GM23338 (cell line): Measurements from ENCODE around the gene FGF13. TPM values are rescaled to one million over a fixed set of nuclear protein-coding genes. Genes with fewer than 3 reads are reported as not detected.

Experiments
- ATAC-seq: fragments of 200-7000 bp; cut with Tn5 transposase; 3 replicates; pipeline ENCODE4 v1.9.1; 2020
- DNase-seq: peaks from one replicate; pipeline ENCODE4 v3.0.0-alpha.2; 2015; ENCODE audit warnings: low spot score
- H2AFZ ChIP-seq: fragments of 200-600 bp; sonication (generic); 2 replicates; pipeline ENCODE4 v1.8.0; 2016; ENCODE audit warnings: antibody characterized with exemption, mild to moderate bottlenecking, moderate library complexity
- H3F3A ChIP-seq: fragments of 200-600 bp; sonication (generic); replicated peaks from 2 replicates; pipeline ENCODE4 v1.8.0; 2017; ENCODE audit warnings: antibody characterized with exemption, mixed run types, low read depth
- H3K27ac ChIP-seq: fragments of 200-600 bp; sonication (generic); 2 replicates; pipeline ENCODE4 v1.6.1; 2016; ENCODE audit warnings: low read depth
- H3K27me3 ChIP-seq: fragments of 200-600 bp; sonication (generic); 2 replicates; pipeline ENCODE4 v1.8.0; 2016; ENCODE audit warnings: mild to moderate bottlenecking, mixed run types, moderate library complexity; ENCODE audit not compliant: insufficient read depth
- H3K36me3 ChIP-seq: fragments of 200-600 bp; sonication (generic); 2 replicates; pipeline ENCODE4 v1.8.0; 2016; ENCODE audit warnings: mild to moderate bottlenecking; ENCODE audit not compliant: insufficient read depth
- H3K4me1 ChIP-seq: fragments of 200-600 bp; sonication (generic); 2 replicates; pipeline ENCODE4 v1.8.0; 2016; ENCODE audit warnings: mild to moderate bottlenecking, moderate library complexity; ENCODE audit not compliant: insufficient read depth
- H3K4me2 ChIP-seq: fragments of 200-600 bp; sonication (generic); 2 replicates; pipeline ENCODE4 v1.7.1; 2017; ENCODE audit warnings: mixed run types
- H3K4me3 ChIP-seq: fragments of 200-600 bp; sonication (generic); 2 replicates; pipeline ENCODE4 v1.6.1; 2016; ENCODE audit warnings: mixed run types
- H3K79me2 ChIP-seq: fragments of 200-600 bp; sonication (generic); replicated peaks from 2 replicates; pipeline ENCODE4 v1.8.0; 2017; ENCODE audit warnings: mild to moderate bottlenecking; ENCODE audit not compliant: insufficient read depth
- H3K9me2 ChIP-seq: fragments of 200-600 bp; sonication (generic); 2 replicates; pipeline ENCODE4 v1.8.0; 2017; ENCODE audit not compliant: insufficient read depth
- H4K20me1 ChIP-seq: fragments of 200-600 bp; sonication (generic); replicated peaks from 2 replicates; pipeline ENCODE4 v1.8.0; 2017; ENCODE audit warnings: mild to moderate bottlenecking; ENCODE audit not compliant: insufficient read depth
- H3K27ac Mint-ChIP-seq: 2 replicates; pipeline ENCODE4 v1.8.0; 2020; ENCODE audit warnings: inconsistent platforms, mild to moderate bottlenecking, moderate library complexity, mixed read lengths
- H3K27me3 Mint-ChIP-seq: 3 replicates; pipeline ENCODE4 v1.8.0; 2022; ENCODE audit warnings: low read depth, mild to moderate bottlenecking, moderate library complexity, mixed read lengths, inconsistent platforms; ENCODE audit not compliant: insufficient read depth, poor library complexity
- H3K36me3 Mint-ChIP-seq: 3 replicates; pipeline ENCODE4 v1.8.0; 2021; ENCODE audit warnings: low read depth, mild to moderate bottlenecking, inconsistent platforms, moderate library complexity, mixed read lengths
- H3K4me1 Mint-ChIP-seq: 3 replicates; pipeline ENCODE4 v1.8.0; 2020; ENCODE audit warnings: mild to moderate bottlenecking, inconsistent platforms, mixed read lengths
- H3K4me3 Mint-ChIP-seq: 3 replicates; pipeline ENCODE4 v1.8.0; 2021; ENCODE audit warnings: moderate library complexity, mild to moderate bottlenecking, inconsistent platforms, mixed read lengths
- H3K9me3 Mint-ChIP-seq: 3 replicates; pipeline ENCODE4 v1.8.0; 2020; ENCODE audit warnings: moderate library complexity, mild to moderate bottlenecking, inconsistent platforms, mixed read lengths
- CREB1 ChIP-seq: fragments of 250-450 bp; sonication (Bioruptor Pico); IDR thresholded peaks from 2 replicates; pipeline ENCODE4 v1.5.0; 2020; ENCODE audit warnings: low read depth, mild to moderate bottlenecking, moderate library complexity
- ETS1 ChIP-seq: IDR thresholded peaks from 2 replicates; pipeline ENCODE4 v1.6.1; 2016; ENCODE audit warnings: antibody characterized with exemption
- EZH2phosphoT487 ChIP-seq: fragments of 200-600 bp; sonication (generic); IDR thresholded peaks from one replicate; pipeline ENCODE4 v1.8.1; 2018; ENCODE audit warnings: antibody characterized with exemption; ENCODE audit not compliant: unreplicated experiment
- JUNB ChIP-seq: IDR thresholded peaks from one replicate; pipeline ENCODE4 v1.6.1; 2016; ENCODE audit warnings: antibody characterized with exemption; ENCODE audit not compliant: unreplicated experiment
- NANOG ChIP-seq: IDR thresholded peaks from 2 replicates; pipeline ENCODE4 v1.6.1; 2016; ENCODE audit warnings: antibody characterized with exemption, borderline replicate concordance
- POLR2AphosphoS5 ChIP-seq: IDR thresholded peaks from 2 replicates; pipeline ENCODE4 v1.6.1; 2016; ENCODE audit warnings: antibody characterized with exemption, low read depth
- REST ChIP-seq: IDR thresholded peaks from one replicate; pipeline ENCODE4 v1.6.1; 2018; ENCODE audit warnings: antibody characterized with exemption; ENCODE audit not compliant: unreplicated experiment
- STAT1 ChIP-seq: IDR thresholded peaks from one replicate; pipeline ENCODE4 v1.6.1; 2016; ENCODE audit warnings: antibody characterized with exemption; ENCODE audit not compliant: unreplicated experiment
- ZNF114 ChIP-seq: fragments of 250-450 bp; sonication (Bioruptor Pico); IDR thresholded peaks from 2 replicates; pipeline ENCODE4 v1.5.0; 2020; ENCODE audit warnings: mild to moderate bottlenecking, moderate library complexity
- ZNF331 ChIP-seq: fragments of 250-450 bp; sonication (Bioruptor Pico); IDR thresholded peaks from 2 replicates; pipeline ENCODE4 v1.5.0; 2020; ENCODE audit warnings: low read depth, mild to moderate bottlenecking, moderate library complexity
- polyA plus RNA-seq: library from polyadenylated mRNA; unstranded; fragments of >200 nt; fragmentation: Nextera tagmentation; extraction: Ambion mirVana; gene quantifications from 2 replicates; pipeline ENCODE4 v1.2.1, GENCODE V29; 2016
- total RNA-seq: library from RNA; depleted of rRNA; stranded (reverse); fragments of >200 nt; shearing (Covaris generic); gene quantifications from 2 replicates; pipeline ENCODE4 v1.2.3, GENCODE V29; 2014
- TF ChIP-seq, protein P1 (sequence below), 2 experiments: fragments of 200-600 bp in 1 of 2; sonication (generic) in 1 of 2; conservative IDR thresholded peaks; 2 replicates each; pipeline versions ENCODE4 v1.5.1 to v1.6.1; 2016 to 2017; ENCODE audit warnings: antibody characterized with exemption in 2 of 2, low read depth in 2 of 2, mild to moderate bottlenecking in 2 of 2, moderate library complexity in 1 of 2

FGF13 gene
- total and polyA plus RNA-seq, 2 experiments from 2014 or later, result 18.8 to 20.3 TPM

DNA sequence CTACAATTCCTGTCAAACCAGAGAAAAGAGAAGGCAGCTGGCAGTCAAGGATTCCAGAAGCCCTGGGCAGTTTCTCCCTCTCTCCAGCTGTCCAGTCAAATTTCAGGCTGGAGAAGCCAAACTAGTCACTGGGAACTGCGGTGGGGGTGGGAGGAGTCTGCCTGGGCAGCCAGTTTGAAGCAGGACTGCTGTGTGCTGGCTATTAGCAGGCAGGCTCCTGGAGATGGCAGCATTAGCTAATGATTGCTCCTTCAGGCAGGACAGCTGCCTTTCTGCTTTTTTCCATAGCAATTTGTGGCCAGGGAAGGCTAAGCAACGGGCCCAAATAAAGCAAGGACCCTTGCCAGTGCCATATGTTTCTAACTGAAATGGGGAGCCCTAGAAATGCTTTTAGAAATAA is 44.7 kb upstream of the FGF13 start:
- H3K27me3 ChIP-seq, result no peaks in the 10 kb centered on the region
- no peak overlapping the region for H3K27ac Mint-ChIP-seq
- no peaks in the 10 kb centered on the region for H3K9me3 Mint-ChIP-seq
- no peak for TF ChIP-seq EZH2phosphoT487
- TF ChIP-seq ZNF114, result no peak
- TF ChIP-seq, protein P1, sequence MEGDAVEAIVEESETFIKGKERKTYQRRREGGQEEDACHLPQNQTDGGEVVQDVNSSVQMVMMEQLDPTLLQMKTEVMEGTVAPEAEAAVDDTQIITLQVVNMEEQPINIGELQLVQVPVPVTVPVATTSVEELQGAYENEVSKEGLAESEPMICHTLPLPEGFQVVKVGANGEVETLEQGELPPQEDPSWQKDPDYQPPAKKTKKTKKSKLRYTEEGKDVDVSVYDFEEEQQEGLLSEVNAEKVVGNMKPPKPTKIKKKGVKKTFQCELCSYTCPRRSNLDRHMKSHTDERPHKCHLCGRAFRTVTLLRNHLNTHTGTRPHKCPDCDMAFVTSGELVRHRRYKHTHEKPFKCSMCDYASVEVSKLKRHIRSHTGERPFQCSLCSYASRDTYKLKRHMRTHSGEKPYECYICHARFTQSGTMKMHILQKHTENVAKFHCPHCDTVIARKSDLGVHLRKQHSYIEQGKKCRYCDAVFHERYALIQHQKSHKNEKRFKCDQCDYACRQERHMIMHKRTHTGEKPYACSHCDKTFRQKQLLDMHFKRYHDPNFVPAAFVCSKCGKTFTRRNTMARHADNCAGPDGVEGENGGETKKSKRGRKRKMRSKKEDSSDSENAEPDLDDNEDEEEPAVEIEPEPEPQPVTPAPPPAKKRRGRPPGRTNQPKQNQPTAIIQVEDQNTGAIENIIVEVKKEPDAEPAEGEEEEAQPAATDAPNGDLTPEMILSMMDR (conservative IDR thresholded peaks at IDR 0.05; ENCODE audit: low read depth in 2 of 2), result peak; percentile 35 to 69; a peak in 3 of 4 replicates
- H3K4me3 ChIP-seq, result no peak overlapping the region
- no peak overlapping the region for H3K27ac ChIP-seq
- H3K4me1 Mint-ChIP-seq, result no peaks in the 10 kb centered on the region
- H3K27me3 Mint-ChIP-seq, result no peaks in the 10 kb centered on the region
- no peaks in the 10 kb centered on the region for H3K4me1 ChIP-seq
- H3K79me2 ChIP-seq, result no peaks in the 10 kb centered on the region
- H4K20me1 ChIP-seq, result no peaks in the 10 kb centered on the region
- no peaks in the 10 kb centered on the region for H3K9me2 ChIP-seq
- H2AFZ ChIP-seq, result no peak overlapping the region
- H3K4me3 Mint-ChIP-seq, result no peak overlapping the region
- H3K36me3 ChIP-seq, result no peaks in the 10 kb centered on the region
- DNase-seq (peak; percentile 67), ATAC-seq (peak; percentile 96)
- no peaks in the 10 kb centered on the region for H3K36me3 Mint-ChIP-seq
- H3K4me2 ChIP-seq, result no peak overlapping the region
- H3F3A ChIP-seq, result no peaks in the 10 kb centered on the region

DNA sequence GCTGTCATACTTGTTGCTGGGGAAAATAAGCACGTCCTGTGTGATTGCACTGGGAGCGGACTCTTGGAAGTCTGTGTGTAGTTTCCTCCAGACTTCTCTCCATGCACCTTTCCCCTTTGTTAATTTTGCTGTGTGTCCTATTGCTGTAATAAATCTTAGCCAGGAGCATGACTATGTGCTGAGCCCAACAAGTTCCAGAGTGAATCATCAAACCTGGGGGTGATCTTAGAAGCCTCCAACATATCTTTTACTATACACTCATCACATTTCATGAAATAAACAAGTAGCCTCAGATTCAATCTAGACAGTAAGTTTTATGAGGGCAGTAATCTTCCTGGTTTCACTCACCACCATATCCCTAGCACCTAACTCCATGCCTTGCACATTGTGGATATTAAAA is 43.3 kb upstream of the FGF13 start:
- H3K4me1 ChIP-seq, result no peaks in the 10 kb centered on the region
- no peak overlapping the region for H3K4me3 Mint-ChIP-seq
- H3K27ac ChIP-seq, result no peak overlapping the region
- H3K4me1 Mint-ChIP-seq, result no peaks in the 10 kb centered on the region
- no peaks in the 10 kb centered on the region for H4K20me1 ChIP-seq
- H3K36me3 Mint-ChIP-seq, result no peaks in the 10 kb centered on the region
- ATAC-seq, result no peak
- H3F3A ChIP-seq, result no peaks in the 10 kb centered on the region
- no peak overlapping the region for H2AFZ ChIP-seq
- no peaks in the 10 kb centered on the region for H3K27me3 ChIP-seq
- H3K36me3 ChIP-seq, result no peaks in the 10 kb centered on the region
- no peak overlapping the region for H3K27ac Mint-ChIP-seq
- H3K4me2 ChIP-seq, result no peak overlapping the region
- no peak overlapping the region for H3K4me3 ChIP-seq
- H3K79me2 ChIP-seq, result no peaks in the 10 kb centered on the region
- H3K27me3 Mint-ChIP-seq, result peaks cover 2% of the 10 kb centered on the region
- H3K9me3 Mint-ChIP-seq, result no peaks in the 10 kb centered on the region
- DNase-seq, result no peak
- no peaks in the 10 kb centered on the region for H3K9me2 ChIP-seq
- no peak for TF ChIP-seq STAT1
- TF ChIP-seq ZNF331 (CRISPR knock-in tag), result no peak
- TF ChIP-seq, protein P1 (conservative IDR thresholded peaks at IDR 0.05; ENCODE audit: low read depth in 2 of 2), result no peak
- no peak for TF ChIP-seq JUNB
- no peak for TF ChIP-seq EZH2phosphoT487
- TF ChIP-seq ZNF114, result no peak
- no peak for TF ChIP-seq NANOG
- TF ChIP-seq REST, result no peak
- TF ChIP-seq POLR2AphosphoS5, result no peak
- no peak for TF ChIP-seq ETS1
- no peak for TF ChIP-seq CREB1 (CRISPR knock-in tag)
